Measurements from ENCODE around the gene ARID3B.
A peak's percentile ranks its signal among the peaks of the same experiment; 100 is the strongest.

The ARID3B gene

DNA sequence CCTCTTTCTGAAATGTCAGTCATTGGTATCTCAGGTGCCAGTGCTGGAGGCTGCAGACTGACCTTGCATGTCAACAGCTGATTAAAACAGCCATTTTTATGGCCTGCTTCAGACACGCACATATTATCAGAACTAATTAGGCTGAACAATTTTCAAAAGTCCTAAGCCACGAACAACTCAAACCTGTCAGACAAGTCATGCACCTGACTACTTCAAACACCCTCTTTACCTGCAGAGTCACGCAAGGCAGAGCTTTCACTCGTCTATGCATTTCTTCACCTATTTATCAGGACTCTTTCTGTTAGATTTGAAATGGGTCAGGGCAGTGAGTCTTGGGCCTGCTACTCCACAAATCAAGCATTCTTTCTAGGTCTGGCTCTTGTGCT, 101.3 kb downstream of the ARID3B start:
- Histone ChIP-seq H3K9ac (ENCODE audit: low read depth, low read length) (peak overlapping the region; percentile 42; the same call in 1 of the 2 replicates), H3K27ac (ENCODE audit: low read depth, low read length) (peak overlapping the region; percentile 85), H3K9me3 (ENCODE audit: control insufficient read depth, insufficient read depth, low read length) (no peaks in the 10 kb centered on the region), H3K27me3 (ENCODE audit: control insufficient read depth, insufficient read depth, low read length) (no peaks in the 10 kb centered on the region), H3K4me1 (ENCODE audit: control insufficient read depth, insufficient read depth, low read length) (peaks cover 14% of the 10 kb centered on the region), H3K36me3 (ENCODE audit: control insufficient read depth, insufficient read depth, low read length) (peaks cover 23% of the 10 kb centered on the region; the same call in 1 of the 2 replicates), H3K4me3 (ENCODE audit: low read depth, low read length) (peak overlapping the region; percentile 40; the same call in 1 of the 2 replicates)

DNA sequence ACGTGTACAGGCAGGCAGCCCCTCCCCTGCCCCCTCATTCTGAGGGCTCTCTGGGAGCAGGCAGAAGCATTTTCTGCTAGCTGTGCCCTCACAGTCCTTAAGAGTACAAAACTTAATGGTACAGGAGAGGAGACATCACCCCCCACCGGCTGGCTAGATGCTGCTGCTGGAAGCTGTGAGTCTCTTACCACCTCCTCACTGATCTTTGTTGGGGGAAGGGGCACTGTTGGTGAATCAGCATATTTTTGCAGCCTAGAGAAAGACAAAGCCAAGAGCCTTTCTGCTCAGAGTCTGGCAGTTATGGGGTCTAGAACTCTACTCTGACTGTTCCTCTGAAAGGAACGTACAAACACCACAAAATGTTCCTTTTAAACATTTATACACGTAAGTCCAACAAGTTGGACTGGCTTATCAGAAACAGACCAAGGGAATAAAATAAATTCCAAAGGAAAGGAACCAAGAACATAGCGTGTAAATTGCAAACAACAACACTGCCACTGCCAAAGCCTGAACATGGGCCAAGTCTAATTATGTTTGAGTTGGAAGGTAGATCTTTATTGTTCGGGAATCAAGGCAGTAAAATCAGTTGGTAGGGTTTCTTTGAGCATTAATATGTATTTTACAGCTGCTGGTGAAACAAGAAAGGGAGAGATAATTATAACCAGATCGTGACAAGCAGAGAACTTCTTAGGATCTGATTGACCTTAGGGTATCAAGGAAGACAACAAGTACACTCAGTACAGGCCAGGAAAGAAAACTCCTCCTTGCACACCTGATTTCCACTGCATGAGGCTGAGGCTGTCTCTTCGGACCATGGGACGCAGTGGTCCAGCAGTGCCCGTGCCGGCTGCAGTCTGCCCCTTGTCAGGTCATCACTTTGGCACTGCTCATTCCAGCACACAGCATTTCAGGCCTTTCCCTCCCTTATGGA, 102.0 kb downstream of the ARID3B start:
- peaks cover 18% of the 10 kb centered on the region; the same call in 1 of the 2 replicates for H3K36me3 ChIP-seq (ENCODE audit: control insufficient read depth, insufficient read depth, low read length)
- peak overlapping the region; percentile 42; the same call in 1 of the 2 replicates for H3K9ac ChIP-seq (ENCODE audit: low read depth, low read length)
- H3K4me3 ChIP-seq (ENCODE audit: low read depth, low read length) = peak overlapping the region; percentile 40
- H3K4me1 ChIP-seq (ENCODE audit: control insufficient read depth, insufficient read depth, low read length) = peaks cover 14% of the 10 kb centered on the region
- H3K9me3 ChIP-seq (ENCODE audit: control insufficient read depth, insufficient read depth, low read length) = no peaks in the 10 kb centered on the region
- H3K27ac ChIP-seq (ENCODE audit: low read depth, low read length) = peak overlapping the region; percentile 85
- H3K27me3 ChIP-seq (ENCODE audit: control insufficient read depth, insufficient read depth, low read length) = no peaks in the 10 kb centered on the region

DNA sequence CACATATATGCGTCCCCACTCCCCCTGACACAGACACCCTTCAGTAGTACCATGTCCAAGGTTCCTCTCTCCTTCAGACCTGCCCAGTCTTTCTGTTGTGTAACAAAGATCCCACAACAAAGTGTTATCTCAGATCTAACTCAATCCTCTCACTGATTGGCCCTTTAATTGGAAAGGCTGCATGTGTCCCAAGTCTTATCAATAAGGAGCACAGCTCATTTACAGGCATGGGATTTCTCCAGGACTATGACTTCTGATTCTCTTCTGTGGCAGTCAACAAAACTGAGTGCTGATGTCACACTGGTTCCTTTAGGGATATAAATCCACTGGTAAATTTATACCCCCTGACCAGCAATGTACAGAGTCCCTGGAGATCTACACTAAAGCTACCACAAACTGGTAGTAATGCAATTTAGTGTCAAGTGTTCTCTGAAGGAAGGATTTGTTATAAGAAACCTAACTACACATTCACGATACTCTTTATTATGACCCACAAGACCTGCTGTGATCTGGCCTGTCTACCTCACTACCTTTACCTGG, 102.7 kb downstream of the ARID3B start:
- Histone ChIP-seq H3K27ac (ENCODE audit: low read depth, low read length) (no peak overlapping the region), H3K9ac (ENCODE audit: low read depth, low read length) (no peak overlapping the region), H3K9me3 (ENCODE audit: control insufficient read depth, insufficient read depth, low read length) (no peaks in the 10 kb centered on the region)

DNA sequence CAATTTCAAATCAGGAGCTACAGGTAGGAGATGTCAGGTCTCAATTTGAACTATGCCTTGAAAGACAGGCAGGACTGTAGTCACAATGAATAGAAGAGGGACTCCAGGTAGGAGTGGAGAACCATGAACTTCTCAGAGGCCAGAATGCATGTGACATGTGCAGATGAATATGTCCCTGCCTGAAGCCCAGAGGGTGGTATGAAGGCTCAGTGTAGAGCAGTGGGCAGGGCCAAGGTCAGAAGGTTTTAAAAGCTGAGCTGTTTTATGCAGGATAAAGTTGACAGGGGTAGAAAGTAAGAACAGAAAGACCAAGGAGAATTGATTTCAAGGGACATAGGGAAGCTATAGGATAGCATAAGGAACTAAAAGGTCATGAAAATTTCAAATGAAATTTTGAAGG, 105.5 kb downstream of the ARID3B start:
- H3K4me1 ChIP-seq (ENCODE audit: control insufficient read depth, insufficient read depth, low read length) = peaks cover 14% of the 10 kb centered on the region
- H3K4me3 ChIP-seq (ENCODE audit: low read depth, low read length) = no peak overlapping the region
- H3K27ac ChIP-seq (ENCODE audit: low read depth, low read length) = no peak overlapping the region
- H3K36me3 ChIP-seq (ENCODE audit: control insufficient read depth, insufficient read depth, low read length) = peaks cover 14% of the 10 kb centered on the region
- H3K27me3 ChIP-seq (ENCODE audit: control insufficient read depth, insufficient read depth, low read length) = no peaks in the 10 kb centered on the region
- no peak overlapping the region for H3K9ac ChIP-seq (ENCODE audit: low read depth, low read length)
- H3K9me3 ChIP-seq (ENCODE audit: control insufficient read depth, insufficient read depth, low read length) = no peaks in the 10 kb centered on the region

More for the DNA sequence above, 102.7 kb downstream of the ARID3B start:
- Histone ChIP-seq H3K4me1 (ENCODE audit: control insufficient read depth, insufficient read depth, low read length) (peaks cover 14% of the 10 kb centered on the region), H3K4me3 (ENCODE audit: low read depth, low read length) (no peak overlapping the region), H3K27me3 (ENCODE audit: control insufficient read depth, insufficient read depth, low read length) (no peaks in the 10 kb centered on the region), H3K36me3 (ENCODE audit: control insufficient read depth, insufficient read depth, low read length) (peaks cover 18% of the 10 kb centered on the region; the same call in 1 of the 2 replicates)

Data from HUES48 (cell line).